ENCODE measurements around the gene ARFIP1.
A peak's percentile ranks its signal among the peaks of the same experiment; 100 is the strongest.

The ARFIP1 gene

DNA sequence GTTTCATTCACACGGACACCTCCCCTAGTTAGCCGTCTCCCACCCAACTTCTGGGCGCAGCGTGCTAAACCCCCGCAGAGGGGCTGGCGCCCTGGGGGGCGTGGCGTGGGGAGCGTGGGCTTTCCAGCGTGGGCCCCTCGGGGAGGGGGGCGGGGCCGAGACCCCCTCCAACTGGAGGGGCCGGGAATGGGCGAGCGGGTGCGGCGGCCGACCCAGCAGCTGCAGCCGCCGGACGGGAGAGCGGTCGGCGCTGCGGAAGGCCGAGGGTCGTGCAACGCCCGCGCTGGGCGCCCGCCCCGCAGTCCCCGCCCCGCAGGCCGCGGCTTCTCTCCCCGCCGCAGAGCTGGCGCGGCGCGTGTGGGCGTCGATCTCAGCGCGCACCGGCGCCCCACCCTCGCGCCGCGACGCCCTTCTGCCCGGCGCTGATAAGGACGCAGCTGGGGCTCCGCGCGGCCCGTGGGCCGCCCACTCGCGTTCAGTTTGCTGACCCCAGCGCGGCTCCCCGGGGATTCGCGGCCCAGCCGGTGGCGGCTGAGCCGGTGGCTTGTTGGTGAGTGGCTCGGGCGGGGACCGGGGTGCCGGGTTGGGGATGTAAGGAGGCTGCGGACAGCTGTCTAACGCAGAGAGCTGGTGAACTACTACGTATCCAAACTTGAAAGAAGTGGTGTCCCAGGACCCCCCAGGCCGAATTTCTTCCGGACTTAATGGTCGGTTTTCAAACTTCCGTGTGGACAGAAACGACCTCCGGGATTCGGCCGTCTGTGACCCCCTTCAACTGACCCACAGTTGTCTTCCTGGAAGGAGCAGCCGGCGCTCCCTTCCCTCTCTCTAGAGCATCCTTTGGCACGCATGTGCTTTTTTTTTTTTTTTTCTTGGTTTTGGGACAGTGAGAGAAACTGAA lies 157.8 kb downstream of the ARFIP1 start:
- TF ChIP-seq, protein P1, sequence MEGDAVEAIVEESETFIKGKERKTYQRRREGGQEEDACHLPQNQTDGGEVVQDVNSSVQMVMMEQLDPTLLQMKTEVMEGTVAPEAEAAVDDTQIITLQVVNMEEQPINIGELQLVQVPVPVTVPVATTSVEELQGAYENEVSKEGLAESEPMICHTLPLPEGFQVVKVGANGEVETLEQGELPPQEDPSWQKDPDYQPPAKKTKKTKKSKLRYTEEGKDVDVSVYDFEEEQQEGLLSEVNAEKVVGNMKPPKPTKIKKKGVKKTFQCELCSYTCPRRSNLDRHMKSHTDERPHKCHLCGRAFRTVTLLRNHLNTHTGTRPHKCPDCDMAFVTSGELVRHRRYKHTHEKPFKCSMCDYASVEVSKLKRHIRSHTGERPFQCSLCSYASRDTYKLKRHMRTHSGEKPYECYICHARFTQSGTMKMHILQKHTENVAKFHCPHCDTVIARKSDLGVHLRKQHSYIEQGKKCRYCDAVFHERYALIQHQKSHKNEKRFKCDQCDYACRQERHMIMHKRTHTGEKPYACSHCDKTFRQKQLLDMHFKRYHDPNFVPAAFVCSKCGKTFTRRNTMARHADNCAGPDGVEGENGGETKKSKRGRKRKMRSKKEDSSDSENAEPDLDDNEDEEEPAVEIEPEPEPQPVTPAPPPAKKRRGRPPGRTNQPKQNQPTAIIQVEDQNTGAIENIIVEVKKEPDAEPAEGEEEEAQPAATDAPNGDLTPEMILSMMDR (IDR thresholded peaks at IDR 0.05; ENCODE audit: control insufficient read depth, insufficient read depth, low read depth, low read length, missing control alignments): no peak
- no peak for DNase-seq (ENCODE audit: low read depth)
- H3K4me3 ChIP-seq (ENCODE audit: control insufficient read depth, low read depth, low read length): peak overlapping the region; percentile 66

DNA sequence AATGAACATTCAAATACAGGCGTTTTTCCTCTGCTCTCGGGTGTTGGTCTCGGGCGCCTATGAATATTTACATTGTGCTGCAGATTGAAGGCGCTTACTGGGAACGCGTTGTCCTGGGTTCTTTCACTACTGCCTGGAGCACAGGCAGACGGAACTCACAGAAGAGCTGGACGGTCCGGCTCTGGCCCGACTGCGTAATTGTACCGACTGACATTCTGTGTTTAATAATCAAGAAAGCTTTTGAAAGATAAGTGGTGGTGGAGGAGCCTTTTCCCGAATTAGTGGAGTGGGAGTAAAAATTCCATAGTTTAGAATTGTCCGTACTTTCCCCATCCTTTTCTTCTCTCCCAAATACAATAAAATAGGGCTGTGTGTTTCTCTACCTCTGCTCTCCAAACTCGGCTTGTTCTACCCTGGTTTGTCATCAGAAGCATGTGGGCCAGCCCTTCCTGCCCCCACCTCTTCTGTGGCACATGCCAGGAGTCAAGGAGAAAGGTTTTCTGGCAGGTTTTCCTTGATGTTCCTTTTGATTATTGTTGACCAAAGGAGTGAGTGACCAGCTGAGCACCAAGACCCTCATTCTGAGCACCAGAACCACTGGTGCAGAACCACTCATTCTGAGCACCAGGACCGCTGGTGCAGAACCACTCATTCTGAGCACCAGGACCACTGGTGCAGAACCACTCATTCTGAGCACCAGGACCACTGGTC lies 158.6 kb downstream of the ARFIP1 start:
- TF ChIP-seq, protein P1 (IDR thresholded peaks at IDR 0.05; ENCODE audit: control insufficient read depth, insufficient read depth, low read depth, low read length, missing control alignments): no peak
- DNase-seq (ENCODE audit: low read depth): no peak

DNA sequence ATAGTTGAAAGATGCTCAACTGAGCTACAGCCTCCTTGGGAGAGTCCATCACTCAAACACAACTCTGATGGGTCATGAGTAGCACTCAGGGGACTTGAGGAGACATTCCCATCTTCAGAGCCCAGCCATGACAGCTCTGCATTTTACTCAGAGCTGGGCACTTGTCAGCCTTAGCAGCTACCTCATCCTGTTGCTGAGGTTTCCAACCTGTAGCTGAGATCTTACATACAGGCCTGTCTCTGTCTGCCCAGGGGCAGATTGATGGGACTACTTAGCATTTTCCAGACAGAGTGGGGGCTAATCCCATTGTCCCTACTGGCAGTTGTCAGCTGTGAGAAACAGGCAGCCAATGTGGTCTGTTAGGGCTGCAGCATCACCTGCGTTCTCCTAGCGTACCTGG lies 159.9 kb downstream of the ARFIP1 start:
- H3K4me3 ChIP-seq (ENCODE audit: control insufficient read depth, low read depth, low read length): no peak overlapping the region
- no peak for DNase-seq (ENCODE audit: low read depth)
- TF ChIP-seq, protein P1 (IDR thresholded peaks at IDR 0.05; ENCODE audit: control insufficient read depth, insufficient read depth, low read depth, low read length, missing control alignments): no peak

More for the DNA sequence above, 158.6 kb downstream of the ARFIP1 start:
- H3K4me3 ChIP-seq (ENCODE audit: control insufficient read depth, low read depth, low read length): peak overlapping the region; percentile 66

DNA sequence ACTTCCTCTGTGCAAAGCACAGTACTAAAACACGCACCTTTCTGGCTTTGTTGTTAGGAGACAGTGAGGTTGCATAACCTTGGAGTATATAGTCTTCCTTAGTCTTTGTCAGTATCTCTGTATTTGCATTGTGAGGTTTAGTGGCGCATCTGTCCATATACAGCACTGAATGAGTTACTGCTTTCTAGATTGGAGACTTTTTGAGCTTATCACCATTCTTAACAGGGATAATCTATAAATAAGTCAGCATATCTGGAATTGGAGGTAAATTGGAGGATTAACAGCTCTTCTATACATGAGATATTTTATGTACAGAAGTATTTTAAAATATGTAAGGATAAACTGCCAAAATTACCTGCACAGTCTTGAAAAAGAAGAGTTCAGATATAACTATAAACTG lies 160.7 kb downstream of the ARFIP1 start:
- no peak for DNase-seq (ENCODE audit: low read depth)
- TF ChIP-seq, protein P1 (IDR thresholded peaks at IDR 0.05; ENCODE audit: control insufficient read depth, insufficient read depth, low read depth, low read length, missing control alignments): no peak
- H3K4me3 ChIP-seq (ENCODE audit: control insufficient read depth, low read depth, low read length): no peak overlapping the region

DNA sequence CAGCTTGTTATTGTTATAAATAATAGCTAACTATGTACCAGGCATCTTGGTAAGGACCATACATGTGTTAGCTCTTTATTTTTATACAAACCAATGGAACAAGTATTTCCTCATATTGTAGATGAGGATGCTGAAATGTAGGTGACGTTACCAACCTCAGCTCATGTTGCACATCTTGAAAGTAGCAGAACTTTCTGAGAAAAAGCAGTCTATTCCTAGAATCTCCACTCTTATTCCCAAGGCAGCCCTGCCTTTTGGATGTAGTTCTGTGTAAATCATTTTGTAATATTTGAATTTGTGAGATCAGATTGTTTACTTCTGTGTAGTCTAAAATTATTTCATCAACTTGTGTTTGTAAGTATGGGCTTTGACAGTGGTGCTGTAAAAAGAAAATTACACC lies 161.7 kb downstream of the ARFIP1 start:
- no peak overlapping the region for H3K4me3 ChIP-seq (ENCODE audit: control insufficient read depth, low read depth, low read length)
- no peak for DNase-seq (ENCODE audit: low read depth)
- TF ChIP-seq, protein P1 (IDR thresholded peaks at IDR 0.05; ENCODE audit: control insufficient read depth, insufficient read depth, low read depth, low read length, missing control alignments): no peak

DNA sequence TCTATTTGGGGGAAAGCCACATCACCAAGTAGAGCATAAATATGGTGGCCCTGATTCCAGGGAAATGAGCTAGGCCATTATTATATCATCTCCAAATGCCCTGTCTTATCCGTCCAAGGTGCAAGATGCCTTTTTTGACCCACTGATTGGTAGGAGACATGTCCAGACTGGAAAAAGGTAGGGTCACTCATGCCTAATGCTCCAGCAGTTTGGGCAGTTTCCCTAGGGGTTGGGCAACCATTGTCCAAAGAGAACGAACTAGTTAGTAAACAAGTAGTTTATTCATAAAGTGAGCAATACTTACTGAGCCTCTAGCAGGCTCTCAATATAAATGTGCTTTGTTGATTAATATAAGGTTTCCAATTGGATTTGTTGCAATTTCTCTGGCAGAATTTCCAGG lies 162.6 kb downstream of the ARFIP1 start:
- TF ChIP-seq, protein P1 (IDR thresholded peaks at IDR 0.05; ENCODE audit: control insufficient read depth, insufficient read depth, low read depth, low read length, missing control alignments): no peak

More for the DNA sequence above, 162.6 kb downstream of the ARFIP1 start:
- DNase-seq (ENCODE audit: low read depth): no peak
- H3K4me3 ChIP-seq (ENCODE audit: control insufficient read depth, low read depth, low read length): no peak overlapping the region

Measured in AG09309 (cell line).